GM12864 (cell line): ENCODE measurements around the gene HDAC8.

Experiments used
- DNase-seq: peaks from one replicate; pipeline ENCODE4 v3.0.0-alpha.2; 2011; ENCODE audit warnings: low read depth
- H3K4me3 ChIP-seq: 2 replicates; pipeline ENCODE4 v1.5.1; 2011; ENCODE audit warnings: mild to moderate bottlenecking, low read depth, low read length, control low read depth
- TF ChIP-seq, protein P1 (sequence below): IDR thresholded peaks from 2 replicates; pipeline ENCODE4 v1.5.1; 2011; ENCODE audit warnings: low read depth, mild to moderate bottlenecking, moderate library complexity, low read length, control low read depth, inconsistent platforms; ENCODE audit errors: missing control alignments

HDAC8 gene

DNA sequence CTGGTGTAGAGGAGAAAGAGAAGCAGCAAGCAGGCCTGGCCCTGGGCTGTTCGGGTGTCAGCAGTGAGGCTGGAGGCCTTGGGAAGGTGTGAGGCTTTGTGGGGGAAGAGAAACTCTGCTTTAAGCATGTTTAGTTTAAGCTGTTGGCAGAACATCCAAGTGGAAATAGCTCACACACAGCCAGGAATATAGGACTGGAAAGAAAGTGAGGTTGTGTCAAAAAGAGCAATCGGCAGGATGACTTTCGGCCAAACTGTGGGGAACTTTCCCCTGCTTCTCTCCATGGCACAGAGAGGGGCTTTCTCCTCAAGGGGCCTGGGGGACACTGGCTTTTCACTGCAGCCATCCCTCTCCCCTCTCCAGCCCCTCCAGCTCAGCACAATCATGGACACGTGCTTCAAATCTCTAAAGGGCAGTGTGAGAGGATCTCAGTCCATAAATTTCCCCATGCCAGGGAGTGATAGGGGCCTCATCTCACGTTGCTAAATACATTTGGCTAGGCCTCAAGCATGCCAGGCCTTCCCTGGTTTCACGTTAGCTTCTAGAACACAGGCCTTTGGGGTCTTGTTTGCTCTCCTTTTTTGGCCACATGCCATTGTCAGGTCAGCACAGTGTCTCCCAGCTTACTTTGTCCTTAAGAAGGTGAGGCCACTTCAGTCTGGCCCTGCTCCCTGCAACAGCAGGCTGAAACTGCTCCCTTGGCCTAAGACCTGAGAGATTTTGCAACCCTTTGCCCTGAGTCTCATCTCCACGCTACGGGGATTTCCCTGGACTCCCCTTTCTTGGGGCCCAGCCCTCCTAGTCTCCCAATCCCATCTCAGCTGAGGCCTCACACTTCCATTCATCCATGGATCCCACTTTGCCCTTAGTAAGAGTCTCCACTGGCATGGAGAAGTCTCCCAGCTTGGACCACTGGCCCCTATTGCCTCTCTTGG lies 258.7 kb downstream of the HDAC8 start:
- TF ChIP-seq, protein P1, sequence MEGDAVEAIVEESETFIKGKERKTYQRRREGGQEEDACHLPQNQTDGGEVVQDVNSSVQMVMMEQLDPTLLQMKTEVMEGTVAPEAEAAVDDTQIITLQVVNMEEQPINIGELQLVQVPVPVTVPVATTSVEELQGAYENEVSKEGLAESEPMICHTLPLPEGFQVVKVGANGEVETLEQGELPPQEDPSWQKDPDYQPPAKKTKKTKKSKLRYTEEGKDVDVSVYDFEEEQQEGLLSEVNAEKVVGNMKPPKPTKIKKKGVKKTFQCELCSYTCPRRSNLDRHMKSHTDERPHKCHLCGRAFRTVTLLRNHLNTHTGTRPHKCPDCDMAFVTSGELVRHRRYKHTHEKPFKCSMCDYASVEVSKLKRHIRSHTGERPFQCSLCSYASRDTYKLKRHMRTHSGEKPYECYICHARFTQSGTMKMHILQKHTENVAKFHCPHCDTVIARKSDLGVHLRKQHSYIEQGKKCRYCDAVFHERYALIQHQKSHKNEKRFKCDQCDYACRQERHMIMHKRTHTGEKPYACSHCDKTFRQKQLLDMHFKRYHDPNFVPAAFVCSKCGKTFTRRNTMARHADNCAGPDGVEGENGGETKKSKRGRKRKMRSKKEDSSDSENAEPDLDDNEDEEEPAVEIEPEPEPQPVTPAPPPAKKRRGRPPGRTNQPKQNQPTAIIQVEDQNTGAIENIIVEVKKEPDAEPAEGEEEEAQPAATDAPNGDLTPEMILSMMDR, result no peak
- no peak for DNase-seq
- no peak overlapping the region for H3K4me3 ChIP-seq

DNA sequence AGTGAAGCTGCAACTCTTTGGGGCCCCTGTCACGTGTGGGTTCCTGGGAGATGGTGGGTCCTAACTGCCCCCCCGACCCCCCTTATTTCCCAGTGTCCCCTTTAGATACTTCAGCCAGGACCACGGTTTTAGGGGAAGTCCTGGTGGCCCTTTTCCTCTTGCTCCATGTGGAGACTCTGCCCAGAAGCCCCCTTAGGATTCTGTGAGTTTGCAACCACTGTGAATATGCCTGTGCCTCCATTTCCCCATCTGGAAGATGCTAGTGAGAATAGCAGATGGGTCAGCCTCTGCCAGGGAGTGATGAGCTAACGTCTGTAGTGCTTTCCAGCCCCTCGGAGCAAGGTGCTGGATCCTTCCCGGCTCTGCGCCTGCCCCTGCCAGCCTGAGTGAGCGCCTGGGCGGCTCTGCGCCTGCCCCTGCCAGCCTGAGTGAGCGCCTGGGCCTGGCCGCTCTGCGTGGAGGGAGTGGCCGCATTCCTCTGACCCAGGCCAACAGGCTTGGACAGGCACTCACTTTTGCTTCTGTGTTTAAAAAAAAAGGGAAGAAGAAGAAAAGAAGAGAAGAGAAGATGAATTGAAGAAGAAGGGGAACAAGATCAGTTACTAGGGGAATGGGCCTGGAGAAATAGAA lies 260.2 kb downstream of the HDAC8 start:
- TF ChIP-seq, protein P1, result no peak
- H3K4me3 ChIP-seq, result no peak overlapping the region
- no peak for DNase-seq

DNA sequence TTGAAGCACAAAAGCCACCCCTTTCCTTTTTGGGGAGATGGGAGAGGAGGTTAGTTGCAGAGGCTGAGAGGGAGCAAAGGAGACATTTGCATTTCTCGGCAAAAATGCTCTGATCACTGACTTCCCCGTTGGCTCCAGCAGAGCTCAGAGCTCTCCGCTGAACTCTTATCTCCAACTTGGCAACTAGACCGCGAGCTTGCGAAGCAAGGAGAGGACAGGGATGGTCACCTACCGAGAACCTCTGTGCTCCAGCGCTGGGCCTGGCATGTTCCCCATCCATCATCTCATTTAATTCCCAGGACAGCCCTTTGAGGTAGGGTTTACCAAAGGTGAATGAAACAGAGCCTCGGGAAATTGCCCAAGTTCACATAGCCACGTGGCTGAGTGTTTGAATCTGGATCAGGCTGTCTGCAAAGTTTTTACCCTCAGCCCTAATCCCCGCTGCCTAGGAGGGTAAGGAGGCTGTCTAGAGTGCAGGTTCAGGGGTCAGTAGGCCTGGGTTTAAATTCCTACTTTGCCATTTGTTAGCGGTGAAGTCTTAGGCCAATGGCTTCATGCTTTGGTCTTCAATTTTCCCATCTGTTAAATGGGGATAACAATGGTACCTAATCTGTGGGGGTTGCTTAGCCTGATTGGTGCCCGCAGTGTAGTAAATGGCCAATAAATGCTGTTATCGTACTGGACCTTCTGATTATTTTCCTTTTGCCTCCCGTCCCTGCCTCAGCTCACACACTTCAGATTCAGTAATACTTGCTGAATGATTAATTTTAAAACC lies 263.2 kb downstream of the HDAC8 start:
- no peak for DNase-seq
- no peak overlapping the region for H3K4me3 ChIP-seq

DNA sequence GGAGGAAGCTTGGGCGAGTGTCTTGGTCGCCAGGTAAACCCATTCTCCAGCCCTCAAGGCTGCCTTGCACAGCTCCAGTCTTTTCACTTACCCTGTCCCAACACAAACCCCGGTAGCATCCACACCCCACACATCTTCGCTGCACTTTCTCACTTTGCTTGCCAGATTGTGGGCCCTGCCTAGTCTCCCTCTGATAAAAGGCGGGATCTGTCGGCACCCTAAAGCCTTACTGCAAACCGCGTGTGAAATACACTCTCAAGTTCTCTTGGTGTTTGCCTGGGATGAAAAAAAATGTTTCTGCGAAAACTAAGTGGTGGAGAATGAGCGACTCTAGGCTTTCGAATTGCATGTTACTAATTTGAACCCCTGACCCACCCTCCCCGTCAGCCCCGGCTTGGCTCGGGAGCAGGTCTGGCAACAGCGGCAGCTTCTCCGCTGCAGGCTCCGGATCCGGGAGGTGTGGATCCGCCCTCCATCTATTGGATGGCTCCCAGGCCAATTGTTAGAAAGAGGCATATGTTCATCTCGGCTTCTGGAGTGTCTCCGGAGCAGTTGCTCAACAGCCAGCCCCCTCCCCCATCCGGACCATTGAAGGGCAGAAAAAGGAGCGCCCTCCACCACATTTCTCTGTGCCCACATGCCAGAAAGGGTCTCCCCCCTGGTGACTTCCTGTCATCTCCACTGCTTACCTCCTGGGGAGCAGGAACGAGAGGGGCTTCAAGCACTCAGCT lies 263.9 kb downstream of the HDAC8 start:
- no peak overlapping the region for H3K4me3 ChIP-seq
- TF ChIP-seq, protein P1, result no peak
- DNase-seq, result no peak

More for the DNA sequence above, 263.2 kb downstream of the HDAC8 start:
- TF ChIP-seq, protein P1, result no peak

GRCh38 chrX:72308209-72308565 lies 264.5 kb downstream of the HDAC8 start:
- no peak for DNase-seq
- TF ChIP-seq, protein P1, result no peak
- H3K4me3 ChIP-seq, result no peak overlapping the region

GRCh38 chrX:72307646-72308051 lies 265.0 kb downstream of the HDAC8 start:
- no peak for DNase-seq
- no peak overlapping the region for H3K4me3 ChIP-seq
- TF ChIP-seq, protein P1, result no peak
